Stimulated activated naive CD4-positive, alpha-beta T cell treated with Interleukin-2 at 50 U/mL for 16 hours (primary cell): Measurements from ENCODE around the gene TLE6.
"Not testable (repeated sequence)": the region's sequence is repeated elsewhere in the genome, so short reads cannot be mapped to it uniquely, and the experiment has no call there.

ENCODE experiments used
- DNase-seq: peaks from one replicate; lab custom pipeline; 2025; lab: John Stamatoyannopoulos, UW

TLE6 gene

GRCh38 chr19:3004522-3004921, 27.2 kb downstream of the TLE6 start:
- no peak for DNase-seq

- DNase-seq: no peak
These were observed 28.0 kb downstream of the TLE6 start for GRCh38 chr19:3005345-3005744.

GRCh38 chr19:3006075-3006767, 28.9 kb downstream of the TLE6 start:
- no peak for DNase-seq

- DNase-seq: no peak
These were observed 30.6 kb downstream of the TLE6 start for GRCh38 chr19:3007975-3008374.

- no peak for DNase-seq
These were observed 31.6 kb downstream of the TLE6 start for GRCh38 chr19:3008994-3009393.

- DNase-seq: no peak
These were observed 33.5 kb downstream of the TLE6 start for GRCh38 chr19:3010871-3011270.

GRCh38 chr19:3012059-3012458, 34.7 kb downstream of the TLE6 start:
- not testable (repeated sequence) for DNase-seq

GRCh38 chr19:3012621-3013262, 35.4 kb downstream of the TLE6 start:
- DNase-seq: no peak

GRCh38 chr19:3013263-3013725, 35.9 kb downstream of the TLE6 start:
- DNase-seq: no peak

- no peak for DNase-seq
These were observed 36.8 kb downstream of the TLE6 start for GRCh38 chr19:3014135-3014534.

GRCh38 chr19:3015126-3016057, 38.0 kb downstream of the TLE6 start:
- DNase-seq: no peak

- no peak for DNase-seq
These were observed 40.6 kb downstream of the TLE6 start for GRCh38 chr19:3017923-3018322.

GRCh38 chr19:3019211-3019854, 42.0 kb downstream of the TLE6 start:
- no peak for DNase-seq

- DNase-seq: no peak
These were observed 43.1 kb downstream of the TLE6 start for GRCh38 chr19:3020321-3020960.

- DNase-seq: no peak
These were observed 47.1 kb downstream of the TLE6 start for GRCh38 chr19:3024509-3024869.

- no peak for DNase-seq
These were observed 47.6 kb downstream of the TLE6 start for GRCh38 chr19:3024870-3025548.

- no peak for DNase-seq
These were observed 48.2 kb downstream of the TLE6 start for GRCh38 chr19:3025549-3025886.

- DNase-seq: no peak
These were observed 49.4 kb downstream of the TLE6 start for GRCh38 chr19:3026768-3027167.

GRCh38 chr19:3027292-3027691, 49.9 kb downstream of the TLE6 start:
- DNase-seq: no peak

GRCh38 chr19:3027981-3028304, 50.6 kb downstream of the TLE6 start:
- DNase-seq: no peak

GRCh38 chr19:3028305-3029064, 51.1 kb downstream of the TLE6 start:
- DNase-seq: no peak
